Measurements from ENCODE around the gene SCN1A.

- TF ChIP-seq CTCF (IDR thresholded peaks at IDR 0.05; ENCODE audit: borderline replicate concordance, extremely low read depth, low read length, poor library complexity, severe bottlenecking) (no peak), EZH2 (IDR thresholded peaks at IDR 0.05; ENCODE audit: borderline replicate concordance, low read depth, low read length, severe bottlenecking) (no peak)
Observed at GRCh38 chr2:166128156-166128505, 311 bp upstream of the SCN1A start.
